WERI-Rb-1 (cell line): Measurements from ENCODE around the gene CDK6.

Source experiments
- DNase-seq: peaks from one replicate; pipeline ENCODE4 v3.0.0-alpha.2; 2020
- H3K27ac ChIP-seq: fragments of 250-450 bp; sonication (Bioruptor Pico); 2 replicates; pipeline ENCODE4 v1.5.1; 2020; ENCODE audit warnings: mild to moderate bottlenecking, moderate library complexity
- H3K27me3 ChIP-seq: fragments of 250-450 bp; sonication (Bioruptor Pico); 2 replicates; pipeline ENCODE4 v1.5.1; 2021; ENCODE audit warnings: mild to moderate bottlenecking, low read depth, moderate library complexity; ENCODE audit not compliant: insufficient read depth, severe bottlenecking
- H3K36me3 ChIP-seq: fragments of 250-450 bp; sonication (Bioruptor Pico); 2 replicates; pipeline ENCODE4 v1.5.1; 2020; ENCODE audit warnings: mild to moderate bottlenecking, moderate library complexity
- H3K4me3 ChIP-seq: 2 replicates; pipeline ENCODE4 v1.5.1; 2011; ENCODE audit warnings: low read depth, mild to moderate bottlenecking, control low read depth, low read length
- H3K9me3 ChIP-seq: fragments of 250-450 bp; sonication (Bioruptor Pico); 2 replicates; pipeline ENCODE4 v1.5.1; 2021; ENCODE audit warnings: mild to moderate bottlenecking, moderate library complexity; ENCODE audit not compliant: severe bottlenecking
- TF ChIP-seq, protein P1 (sequence below): IDR thresholded peaks from 2 replicates; pipeline ENCODE4 v1.5.1; 2011; ENCODE audit warnings: low read depth, mild to moderate bottlenecking, control low read depth, inconsistent platforms, low read length

The CDK6 gene

GRCh38 chr7:92877367-92877766, 41.0 kb upstream of the CDK6 start:
- no peaks in the 10 kb centered on the region for H3K36me3 ChIP-seq
- H3K27me3 ChIP-seq: no peaks in the 10 kb centered on the region

GRCh38 chr7:92876836-92877235, 40.5 kb upstream of the CDK6 start:
- H3K36me3 ChIP-seq: no peaks in the 10 kb centered on the region
- no peaks in the 10 kb centered on the region for H3K9me3 ChIP-seq
- TF ChIP-seq, protein P1, sequence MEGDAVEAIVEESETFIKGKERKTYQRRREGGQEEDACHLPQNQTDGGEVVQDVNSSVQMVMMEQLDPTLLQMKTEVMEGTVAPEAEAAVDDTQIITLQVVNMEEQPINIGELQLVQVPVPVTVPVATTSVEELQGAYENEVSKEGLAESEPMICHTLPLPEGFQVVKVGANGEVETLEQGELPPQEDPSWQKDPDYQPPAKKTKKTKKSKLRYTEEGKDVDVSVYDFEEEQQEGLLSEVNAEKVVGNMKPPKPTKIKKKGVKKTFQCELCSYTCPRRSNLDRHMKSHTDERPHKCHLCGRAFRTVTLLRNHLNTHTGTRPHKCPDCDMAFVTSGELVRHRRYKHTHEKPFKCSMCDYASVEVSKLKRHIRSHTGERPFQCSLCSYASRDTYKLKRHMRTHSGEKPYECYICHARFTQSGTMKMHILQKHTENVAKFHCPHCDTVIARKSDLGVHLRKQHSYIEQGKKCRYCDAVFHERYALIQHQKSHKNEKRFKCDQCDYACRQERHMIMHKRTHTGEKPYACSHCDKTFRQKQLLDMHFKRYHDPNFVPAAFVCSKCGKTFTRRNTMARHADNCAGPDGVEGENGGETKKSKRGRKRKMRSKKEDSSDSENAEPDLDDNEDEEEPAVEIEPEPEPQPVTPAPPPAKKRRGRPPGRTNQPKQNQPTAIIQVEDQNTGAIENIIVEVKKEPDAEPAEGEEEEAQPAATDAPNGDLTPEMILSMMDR: no peak
- no peak overlapping the region for H3K27ac ChIP-seq
- no peak for DNase-seq
- no peaks in the 10 kb centered on the region for H3K27me3 ChIP-seq
- no peak overlapping the region for H3K4me3 ChIP-seq

More at GRCh38 chr7:92877367-92877766, 41.0 kb upstream of the CDK6 start:
- no peak overlapping the region for H3K4me3 ChIP-seq
- no peak overlapping the region for H3K27ac ChIP-seq
- no peak for DNase-seq
- TF ChIP-seq, protein P1: no peak
- no peaks in the 10 kb centered on the region for H3K9me3 ChIP-seq

DNA sequence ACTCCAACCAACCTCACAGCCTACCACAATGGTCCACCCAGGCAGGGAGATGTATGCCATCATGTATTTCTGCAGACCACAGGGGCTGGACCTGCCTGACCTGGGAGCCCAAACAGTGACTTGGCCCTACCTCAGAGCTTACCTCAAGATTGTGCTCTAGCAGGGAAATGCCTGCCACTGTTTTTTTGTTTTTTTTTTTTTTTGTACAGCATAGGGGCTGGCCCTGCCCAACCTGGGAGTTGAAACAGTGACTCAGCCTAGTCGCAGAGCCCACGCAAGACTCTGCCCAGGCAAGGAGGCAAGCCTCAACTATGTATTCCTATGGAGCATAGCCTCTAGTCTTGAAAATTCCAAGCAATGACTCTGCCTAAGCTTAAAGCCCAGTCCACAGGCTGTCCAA, 39.3 kb upstream of the CDK6 start:
- Histone ChIP-seq H3K4me3 (no peak overlapping the region), H3K9me3 (peaks cover 2% of the 10 kb centered on the region), H3K36me3 (no peaks in the 10 kb centered on the region), H3K27ac (no peak overlapping the region), H3K27me3 (no peaks in the 10 kb centered on the region)
- DNase-seq: no peak
- TF ChIP-seq, protein P1: no peak

DNA sequence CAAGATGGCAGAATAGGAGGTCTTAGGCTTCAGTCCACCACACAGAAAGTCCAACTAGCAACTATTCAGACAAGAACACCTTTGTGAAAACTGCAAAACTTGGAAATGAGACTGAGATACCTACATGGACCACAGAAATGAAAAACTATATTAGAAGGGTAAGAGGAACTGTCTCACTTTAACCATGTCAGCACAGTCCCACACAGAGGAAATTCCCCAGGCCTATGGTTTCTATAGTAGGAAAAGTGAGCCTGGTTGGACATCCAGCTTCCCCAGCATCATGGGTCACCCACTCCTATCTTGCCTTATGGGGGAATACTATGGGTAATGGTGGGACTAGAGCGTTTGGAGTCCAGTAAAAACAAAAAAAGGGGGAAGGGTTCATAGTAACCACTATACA, 38.8 kb upstream of the CDK6 start:
- Histone ChIP-seq H3K9me3 (peaks cover 2% of the 10 kb centered on the region), H3K4me3 (no peak overlapping the region), H3K27ac (no peak overlapping the region), H3K36me3 (no peaks in the 10 kb centered on the region), H3K27me3 (no peaks in the 10 kb centered on the region)
- TF ChIP-seq, protein P1: no peak
- no peak for DNase-seq

GRCh38 chr7:92874567-92874966, 38.2 kb upstream of the CDK6 start:
- Histone ChIP-seq H3K27ac (no peak overlapping the region), H3K36me3 (no peaks in the 10 kb centered on the region), H3K9me3 (peaks cover 2% of the 10 kb centered on the region), H3K4me3 (no peak overlapping the region), H3K27me3 (no peaks in the 10 kb centered on the region)
- TF ChIP-seq, protein P1: no peak
- no peak for DNase-seq

DNA sequence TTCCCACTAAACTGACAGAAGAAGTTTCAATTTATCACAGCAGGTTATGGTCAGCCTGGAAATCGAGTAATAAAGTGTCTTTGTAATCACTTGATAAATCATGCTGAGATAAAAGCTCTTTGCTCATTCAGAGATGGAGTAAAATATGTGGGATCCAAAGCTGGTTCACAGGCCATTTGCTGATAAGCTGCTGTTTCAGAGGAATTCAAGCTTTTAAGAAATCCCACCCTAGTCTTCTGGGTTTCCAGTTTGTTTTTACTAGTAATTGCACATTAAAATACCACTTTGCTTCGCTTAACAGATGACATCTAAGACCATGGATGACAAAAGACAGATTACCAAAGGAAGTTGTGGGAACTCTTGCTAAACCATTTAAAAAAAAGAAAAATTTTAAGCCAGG, 37.4 kb upstream of the CDK6 start:
- TF ChIP-seq, protein P1: no peak
- no peak for DNase-seq
- H3K27me3 ChIP-seq: no peaks in the 10 kb centered on the region
- no peak overlapping the region for H3K4me3 ChIP-seq
- H3K27ac ChIP-seq: no peak overlapping the region
- H3K9me3 ChIP-seq: peaks cover 2% of the 10 kb centered on the region
- no peaks in the 10 kb centered on the region for H3K36me3 ChIP-seq
